GM12873 (cell line): ENCODE measurements around the gene SPRR1A.
A peak's percentile ranks its signal among the peaks of the same experiment; 100 is the strongest.

Experiments used
- CTCF ChIP-seq: IDR thresholded peaks from 2 replicates; pipeline ENCODE4 v1.5.1; 2012; ENCODE audit warnings: low read depth, mild to moderate bottlenecking, moderate library complexity, low read length, control low read depth; ENCODE audit not compliant: insufficient read depth; ENCODE audit errors: missing control alignments

The SPRR1A gene

DNA sequence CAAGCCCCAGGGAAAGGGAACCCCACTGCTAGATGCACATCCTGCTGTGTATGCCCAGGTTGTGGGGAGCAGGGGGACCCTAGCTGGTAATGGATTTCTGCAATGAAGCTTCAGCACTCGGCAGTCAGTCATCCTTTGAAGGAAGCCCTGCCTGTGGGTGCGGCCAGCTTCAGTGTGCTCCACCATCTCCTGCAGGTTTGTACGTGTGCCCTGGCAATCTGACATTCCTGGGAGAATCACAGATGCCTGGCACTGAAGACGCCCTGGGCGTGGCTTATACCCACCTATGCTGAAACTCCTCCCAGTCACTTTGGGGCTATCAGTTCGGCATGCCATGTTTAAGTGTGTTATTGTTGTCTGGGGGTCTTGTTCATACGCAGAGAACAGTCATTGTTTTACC lies 30.1 kb upstream of the SPRR1A start:
- no peak for TF ChIP-seq CTCF

GRCh38 chr1:152954436-152954835 lies 29.4 kb upstream of the SPRR1A start:
- no peak for TF ChIP-seq CTCF

DNA sequence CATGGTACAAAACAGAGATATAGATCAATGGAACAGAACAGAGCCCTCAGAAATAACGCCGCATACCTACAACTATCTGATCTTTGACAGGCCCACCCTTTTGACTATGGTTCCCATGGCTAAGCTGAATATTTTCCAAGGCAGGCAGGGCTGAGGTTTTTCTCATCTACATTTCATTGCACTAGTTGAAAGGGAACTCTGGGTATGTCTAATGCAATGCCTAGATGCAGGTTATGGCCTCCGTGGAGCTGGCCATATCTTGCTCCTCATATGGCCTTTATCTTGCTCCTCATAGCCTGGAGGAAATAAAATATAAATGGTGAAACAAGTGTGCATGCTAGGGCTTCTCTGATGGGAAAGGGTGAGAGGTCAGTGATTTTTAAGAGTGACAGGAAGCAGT lies 26.3 kb upstream of the SPRR1A start:
- TF ChIP-seq CTCF = no peak

GRCh38 chr1:152959273-152959672 lies 24.6 kb upstream of the SPRR1A start:
- TF ChIP-seq CTCF = no peak

DNA sequence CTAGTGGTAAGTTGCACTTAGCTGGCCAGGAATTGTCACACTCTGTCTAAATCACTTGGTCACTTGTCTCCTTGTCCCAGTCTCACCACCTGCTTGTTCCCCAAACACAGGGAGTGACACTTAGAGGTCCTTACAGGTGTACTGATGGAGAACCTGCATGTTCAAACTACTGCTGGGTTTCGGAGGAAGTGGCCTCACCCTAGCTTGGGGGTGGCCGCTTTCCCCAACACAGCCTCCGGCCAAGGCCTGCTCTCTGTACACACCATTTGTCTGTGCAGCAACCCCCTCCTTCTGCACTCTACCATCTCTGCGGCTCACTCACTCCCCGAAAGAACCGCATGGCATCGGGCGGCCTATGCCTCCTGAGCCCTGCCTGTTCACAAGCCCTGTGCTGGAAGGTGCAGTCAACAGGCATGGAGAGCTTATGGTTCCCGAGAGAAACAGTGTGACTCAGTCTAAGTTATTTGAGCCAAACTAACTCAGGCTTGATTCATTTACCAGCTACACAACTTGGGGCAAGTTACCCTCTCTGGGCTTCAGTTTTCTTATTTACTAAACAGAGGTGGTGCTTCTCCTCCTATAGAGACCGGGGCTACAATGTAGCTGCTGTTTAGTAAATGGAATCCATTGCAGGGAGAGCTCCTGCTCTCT lies 24.0 kb upstream of the SPRR1A start:
- TF ChIP-seq CTCF = no peak

DNA sequence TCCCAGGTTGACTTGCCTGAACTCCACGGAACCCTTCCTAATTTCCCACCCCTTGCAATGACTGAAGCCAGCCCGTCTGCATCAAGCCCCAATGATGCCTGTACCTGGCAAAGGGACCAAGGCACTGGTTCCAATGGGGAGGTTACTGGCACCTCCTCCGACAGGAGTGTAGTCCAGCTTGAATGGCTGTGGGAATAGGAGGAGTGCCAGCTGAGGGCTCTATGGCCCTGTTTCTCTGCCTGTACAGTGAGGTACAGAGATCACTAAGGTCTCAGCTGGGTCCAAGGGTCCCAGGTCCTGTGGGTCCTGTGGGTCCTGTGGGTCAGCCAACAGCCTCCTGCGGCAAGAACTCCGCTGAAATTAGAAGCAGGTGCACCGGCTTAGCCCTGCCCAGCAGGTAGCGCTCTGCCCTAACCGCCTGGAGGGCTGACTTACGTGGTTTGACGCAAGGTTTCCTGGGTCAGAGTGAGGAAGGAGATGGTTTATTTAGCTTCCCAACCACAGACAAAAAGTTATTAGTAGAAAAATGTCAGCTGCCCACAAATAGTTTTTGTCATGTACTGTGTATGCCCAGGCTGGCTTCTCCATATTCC lies 23.3 kb upstream of the SPRR1A start:
- TF ChIP-seq CTCF = peak; percentile 65

DNA sequence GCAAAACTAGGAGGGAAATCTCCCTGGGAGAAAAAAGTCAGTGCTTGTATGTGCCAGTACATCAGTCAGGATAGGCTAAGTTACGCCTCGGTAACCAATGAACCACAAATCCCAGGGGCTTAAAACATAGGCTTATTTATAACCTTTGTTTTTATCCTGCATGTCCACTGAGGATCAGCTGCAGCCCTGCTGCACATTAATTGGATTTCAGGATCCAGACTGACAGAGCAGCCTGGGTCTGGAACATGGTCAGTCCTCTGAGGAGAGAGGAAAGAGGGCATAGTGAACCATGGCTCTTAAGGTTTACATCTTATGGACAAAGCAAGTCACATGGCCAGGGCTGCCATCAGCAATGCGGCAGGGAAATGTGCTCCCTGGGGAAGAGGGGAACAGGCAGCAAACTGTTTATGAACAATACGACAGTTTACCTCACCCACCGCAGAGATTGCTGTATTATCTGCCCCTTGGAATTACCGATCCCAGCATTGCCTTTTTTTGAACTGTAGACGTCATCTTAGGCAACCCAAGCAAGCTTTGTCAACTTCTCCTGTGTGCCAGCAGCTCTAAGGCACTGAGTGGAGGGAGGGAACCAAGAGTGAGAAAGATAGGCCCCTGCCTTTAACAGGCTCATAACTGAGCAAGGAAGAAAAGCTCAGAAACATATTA lies 22.5 kb upstream of the SPRR1A start:
- TF ChIP-seq CTCF = no peak
